A549 treated with DMSO at 1 μM for 4 hours (cell line): Measurements from ENCODE around the gene LMOD2. TPM values are rescaled to one million over a fixed set of nuclear protein-coding genes. Genes with fewer than 3 reads are reported as not detected.

Experiments used
- total RNA-seq: library from RNA; stranded (reverse); fragments of 200-300 nt; extraction: Qiagen RNA extraction; gene quantifications from 5 replicates; pipeline ENCODE4 v1.2.3, GENCODE V29; 2022; ENCODE audit warnings: low read depth

LMOD2 gene, protein sequence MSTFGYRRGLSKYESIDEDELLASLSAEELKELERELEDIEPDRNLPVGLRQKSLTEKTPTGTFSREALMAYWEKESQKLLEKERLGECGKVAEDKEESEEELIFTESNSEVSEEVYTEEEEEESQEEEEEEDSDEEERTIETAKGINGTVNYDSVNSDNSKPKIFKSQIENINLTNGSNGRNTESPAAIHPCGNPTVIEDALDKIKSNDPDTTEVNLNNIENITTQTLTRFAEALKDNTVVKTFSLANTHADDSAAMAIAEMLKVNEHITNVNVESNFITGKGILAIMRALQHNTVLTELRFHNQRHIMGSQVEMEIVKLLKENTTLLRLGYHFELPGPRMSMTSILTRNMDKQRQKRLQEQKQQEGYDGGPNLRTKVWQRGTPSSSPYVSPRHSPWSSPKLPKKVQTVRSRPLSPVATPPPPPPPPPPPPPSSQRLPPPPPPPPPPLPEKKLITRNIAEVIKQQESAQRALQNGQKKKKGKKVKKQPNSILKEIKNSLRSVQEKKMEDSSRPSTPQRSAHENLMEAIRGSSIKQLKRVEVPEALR
- total RNA-seq = not detected in 5 replicates

DNA sequence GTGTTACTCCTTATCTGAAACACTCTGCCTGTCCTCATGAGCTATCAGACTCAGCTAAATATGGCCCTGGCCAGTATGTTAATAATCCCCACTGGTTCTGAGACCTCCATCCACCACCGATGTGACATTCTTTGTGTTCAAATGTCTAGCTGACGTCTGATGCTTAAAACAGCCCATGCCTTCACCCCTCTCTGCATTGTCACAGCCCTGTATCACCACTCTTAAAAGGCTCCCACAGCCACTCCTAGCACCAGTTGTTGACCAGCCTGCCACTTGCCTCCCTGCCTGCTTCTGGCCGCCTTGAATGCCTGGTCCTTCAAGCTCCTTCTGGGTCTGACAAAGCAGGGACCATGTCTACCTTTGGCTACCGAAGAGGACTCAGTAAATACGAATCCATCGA, at the start of gene LMOD2:
LMOD2 (plus strand) TSS at position 253 of the 400 bp plus-strand sequence; CDS start at position 351, 98 bp downstream.

Other genes starting within 250 kb of the LMOD2 start
- 0.07 to 0.13 TPM (median 0.07 TPM) in 3 of 5 replicates, not detected in the others for gene IQUB, start 121.3 kb upstream of the LMOD2 start, total RNA-seq
- 30.1 to 42.6 TPM (median 34.8 TPM) in 5 replicates for gene NDUFA5, start 98.0 kb upstream of the LMOD2 start, total RNA-seq
- not detected in 5 replicates for gene ASB15, start 54.0 kb upstream of the LMOD2 start, total RNA-seq
- gene WASL, start 93.1 kb downstream of the LMOD2 start, total RNA-seq = 21.2 to 27.6 TPM (median 25.3 TPM) in 5 replicates
- gene HYAL4, start 189.3 kb downstream of the LMOD2 start, total RNA-seq = 0.07 TPM in 1 of 5 replicates, not detected in the others